ENCODE results near the gene TRIM41.
A peak's percentile ranks its signal among the peaks of the same experiment; 100 is the strongest.
"Not testable (repeated sequence)": the region's sequence is repeated elsewhere in the genome, so short reads cannot be mapped to it uniquely, and the experiment has no call there.

Gene TRIM41

DNA sequence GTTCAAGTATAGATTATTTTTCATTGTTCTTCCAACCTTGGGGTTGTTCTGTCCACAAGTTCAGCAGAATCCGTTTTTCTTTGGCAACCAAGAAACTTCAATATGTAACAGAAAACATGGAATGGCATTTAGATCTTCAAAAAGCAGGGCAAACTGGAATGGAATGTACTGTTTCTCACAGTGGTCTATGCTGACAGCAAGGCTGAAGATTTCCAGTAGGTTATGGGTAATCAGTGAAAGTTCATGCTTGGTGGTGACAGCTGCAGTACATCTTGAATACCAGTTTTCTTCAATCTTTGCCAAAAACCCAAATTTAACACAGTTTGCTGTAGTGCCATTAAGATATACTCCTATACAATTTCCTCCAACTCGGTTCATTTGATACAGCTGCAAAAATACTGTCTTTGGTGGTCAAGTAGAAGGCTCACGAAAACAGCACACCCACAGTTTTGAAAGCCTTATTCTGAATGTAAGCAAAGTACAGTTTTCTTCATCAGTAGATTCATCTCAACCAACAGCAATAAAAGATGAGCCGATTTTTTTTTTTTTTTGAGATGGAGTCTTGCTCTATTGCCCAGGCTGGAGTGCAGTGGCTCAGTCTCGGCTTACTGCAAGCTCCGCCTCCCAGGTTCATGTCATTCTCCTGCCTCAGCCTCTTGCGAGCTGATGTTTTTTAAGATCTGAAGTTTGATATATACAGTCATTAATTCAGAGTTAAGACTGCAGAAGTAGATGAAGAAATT, 32.9 kb downstream of the TRIM41 start:
- DNase-seq (ENCODE audit: low spot score): no peak

DNA sequence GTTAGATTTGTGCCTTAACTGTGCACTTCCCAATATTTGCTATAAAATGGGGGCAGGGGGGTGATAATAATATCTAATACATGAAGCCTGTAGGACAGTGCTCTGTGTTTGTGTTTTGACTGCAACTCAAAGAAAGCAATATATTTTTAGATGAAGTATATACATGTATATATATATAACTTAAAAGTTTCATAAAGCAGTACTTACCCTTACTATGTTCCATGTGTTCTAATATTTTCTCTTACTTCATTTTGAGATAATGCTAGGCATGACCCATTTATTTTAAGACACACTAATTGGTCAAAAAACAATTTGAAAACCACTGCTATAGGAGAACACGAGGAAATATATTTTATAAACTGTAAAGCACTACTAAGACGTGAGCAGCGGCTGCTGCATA, 35.5 kb downstream of the TRIM41 start:
- no peak for DNase-seq (ENCODE audit: low spot score)

DNA sequence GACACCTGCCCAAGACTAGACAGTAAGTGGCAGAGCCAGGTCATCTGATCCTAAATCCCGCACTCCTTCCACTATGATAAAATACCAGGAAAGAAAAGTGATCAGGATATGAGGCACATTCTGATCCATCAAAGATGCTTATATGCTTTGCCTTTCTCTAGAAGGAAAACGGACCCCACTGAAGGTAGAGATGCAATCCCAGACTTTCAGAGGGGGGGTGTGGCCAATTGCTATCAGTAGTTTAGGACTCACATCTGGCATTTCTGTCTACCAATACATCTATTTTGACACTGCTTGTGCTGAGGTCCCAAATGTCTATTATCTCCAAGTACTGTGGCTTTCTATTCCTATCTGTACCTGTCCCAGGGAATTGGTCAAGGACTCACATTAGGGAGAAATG, 36.2 kb downstream of the TRIM41 start:
- peak; percentile 44 for DNase-seq (ENCODE audit: low spot score)

DNA sequence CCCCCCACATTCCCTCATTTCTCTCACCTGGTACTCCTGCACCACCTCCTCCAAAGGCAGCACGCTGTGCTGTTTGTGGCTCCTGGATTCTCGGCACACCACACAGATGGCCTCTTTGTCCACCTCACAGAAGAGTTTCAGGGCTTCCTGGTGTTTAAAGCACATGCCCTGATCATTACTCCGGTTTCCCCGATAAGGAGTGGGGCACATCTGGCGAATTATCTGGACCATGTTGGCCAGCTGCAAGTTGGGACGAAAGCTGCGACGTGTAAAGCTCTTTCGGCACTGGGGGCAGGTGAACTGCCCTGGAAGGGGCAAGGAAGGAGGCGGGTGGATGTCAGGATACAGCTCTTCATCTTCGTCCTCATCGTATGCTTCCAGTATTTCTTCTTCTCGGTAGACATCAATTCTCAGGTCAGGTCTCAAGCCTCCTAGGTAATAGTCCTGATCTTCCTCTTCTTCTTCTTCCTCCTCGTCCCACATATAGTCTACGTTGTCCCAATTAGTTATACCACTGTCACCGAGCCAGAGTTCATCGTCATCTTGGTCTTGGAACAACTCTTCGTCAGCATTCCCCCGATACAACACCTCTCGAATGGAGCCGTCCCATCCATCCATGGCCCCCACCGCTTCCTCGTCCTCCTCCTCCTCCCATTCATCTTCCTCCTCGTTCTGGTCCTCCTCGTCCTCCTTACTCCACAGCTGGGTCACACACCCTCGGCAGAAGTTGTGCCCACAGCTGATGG, 37.1 kb downstream of the TRIM41 start:
- DNase-seq (ENCODE audit: low spot score): peak; percentile 38

DNA sequence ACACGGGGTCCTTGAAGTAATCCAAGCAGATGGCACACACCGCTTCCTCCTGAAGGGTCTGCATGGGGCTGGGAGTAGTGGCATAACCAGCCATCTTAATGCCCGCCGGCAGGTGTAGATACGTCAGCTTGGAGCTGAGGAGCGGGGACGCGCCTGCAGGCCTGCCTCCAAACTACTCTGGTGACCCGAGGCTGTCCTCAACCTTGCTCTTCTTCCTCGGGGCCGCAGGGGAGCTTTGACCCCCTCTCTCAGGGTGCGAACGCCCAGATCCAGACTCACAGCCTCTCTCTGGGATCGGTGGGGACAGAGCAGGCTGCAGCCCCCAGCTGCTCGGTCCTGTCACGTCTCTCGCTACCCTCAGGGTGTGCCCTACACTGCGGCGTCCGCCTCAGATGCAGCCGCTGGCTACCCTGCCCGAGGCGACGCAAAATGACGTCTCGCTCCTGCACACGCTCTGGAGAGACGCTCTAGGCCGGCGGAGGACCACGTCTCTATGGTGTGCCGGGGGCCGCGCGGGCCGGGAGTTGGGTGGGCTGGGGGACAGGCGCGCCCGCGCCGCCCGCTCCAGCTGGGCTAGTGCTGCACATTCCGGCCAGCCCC, 37.7 kb downstream of the TRIM41 start, which contains the start of gene TRIM52:
TSS of gene TRIM52 (minus strand) at position 424 of the 600 bp plus-strand sequence. CDS start at position 94, 330 bp downstream.
- peak; percentile 94 for DNase-seq (ENCODE audit: low spot score)

DNA sequence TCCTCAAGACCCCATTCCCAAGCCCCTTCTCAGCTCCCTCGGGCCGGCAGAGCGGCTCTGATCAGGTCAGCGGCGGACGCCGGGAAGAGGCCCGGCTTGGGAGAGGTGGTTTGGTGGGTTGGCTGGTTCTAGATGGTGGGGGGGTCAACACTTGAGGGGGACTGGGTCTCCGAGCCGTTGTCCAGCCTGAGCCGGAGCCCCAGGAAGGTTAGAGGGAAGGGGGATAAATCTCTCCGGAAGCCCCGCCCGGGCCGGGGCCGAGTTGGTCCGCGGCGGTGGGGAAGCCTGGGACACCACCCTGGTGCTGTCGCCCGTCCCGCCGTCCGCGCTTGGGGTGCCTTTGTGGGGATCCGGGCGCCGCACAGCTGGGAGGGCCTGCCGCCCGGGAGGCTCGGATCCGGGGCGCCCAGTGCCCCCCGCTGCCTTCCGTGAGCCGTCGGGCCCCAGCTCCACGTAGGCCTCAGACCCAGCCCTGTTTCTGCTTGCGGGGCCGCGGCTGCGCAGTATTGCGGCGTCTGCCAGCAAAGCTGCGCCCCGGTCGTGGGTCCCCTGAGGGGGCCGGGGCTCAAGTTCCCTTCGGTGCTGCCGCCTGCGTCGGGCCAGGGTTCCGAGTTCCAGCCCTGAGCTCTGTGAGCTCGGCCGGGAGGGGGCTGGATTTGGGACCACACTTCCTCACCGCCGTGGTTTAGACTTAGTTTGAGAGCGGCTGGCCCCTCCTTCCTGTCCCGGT, 38.4 kb downstream of the TRIM41 start:
- peak; percentile 70 for DNase-seq (ENCODE audit: low spot score)

DNA sequence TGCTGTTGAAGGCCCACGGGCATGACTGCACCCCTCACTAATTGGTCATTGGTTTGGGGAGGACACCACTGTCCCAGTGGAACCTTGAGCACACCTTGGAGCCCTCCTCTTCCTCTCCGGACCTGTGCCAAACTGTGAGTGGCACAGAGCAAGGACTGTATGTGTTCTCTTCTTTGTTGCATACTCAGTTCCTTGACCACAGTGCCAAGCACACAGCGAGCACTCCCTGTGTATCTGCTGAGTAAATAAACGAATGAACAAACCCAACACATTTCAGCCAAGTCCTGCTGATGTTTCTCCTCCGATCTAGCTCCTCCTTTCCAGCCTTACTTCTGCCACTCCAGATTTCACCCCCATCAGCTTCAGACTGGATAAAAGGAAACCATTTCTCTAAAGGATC, 40.6 kb downstream of the TRIM41 start:
- no peak for DNase-seq (ENCODE audit: low spot score)

DNA sequence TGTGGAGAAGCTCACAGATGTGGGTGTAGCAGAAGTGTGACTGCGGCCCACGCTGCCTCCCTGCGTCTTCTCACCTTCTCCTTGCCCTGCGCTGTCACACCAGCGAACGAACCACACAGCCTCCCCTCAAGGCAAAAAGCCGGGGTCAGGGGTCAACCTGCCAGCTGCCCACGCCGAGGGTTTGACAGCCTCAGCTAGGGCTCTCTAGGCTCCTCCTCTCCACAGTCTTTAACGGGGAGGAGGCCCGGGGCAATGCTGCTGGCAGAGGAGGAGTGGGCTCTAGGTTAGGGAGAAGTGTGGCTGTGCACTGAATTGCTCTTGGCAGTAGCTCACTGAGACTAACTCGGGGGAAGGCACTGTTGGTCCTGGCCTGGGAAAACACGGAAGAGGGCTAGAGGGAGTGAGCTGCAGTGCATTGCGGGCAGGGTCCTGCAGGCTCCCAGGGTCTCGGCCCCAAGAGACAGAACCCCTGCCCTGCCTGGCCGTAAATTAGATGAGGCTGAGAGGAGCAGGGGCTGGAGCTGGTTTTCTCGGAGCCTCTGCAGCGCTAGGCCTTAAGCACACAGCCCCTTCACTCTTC, 42.1 kb downstream of the TRIM41 start:
- DNase-seq (ENCODE audit: low spot score): no peak

DNA sequence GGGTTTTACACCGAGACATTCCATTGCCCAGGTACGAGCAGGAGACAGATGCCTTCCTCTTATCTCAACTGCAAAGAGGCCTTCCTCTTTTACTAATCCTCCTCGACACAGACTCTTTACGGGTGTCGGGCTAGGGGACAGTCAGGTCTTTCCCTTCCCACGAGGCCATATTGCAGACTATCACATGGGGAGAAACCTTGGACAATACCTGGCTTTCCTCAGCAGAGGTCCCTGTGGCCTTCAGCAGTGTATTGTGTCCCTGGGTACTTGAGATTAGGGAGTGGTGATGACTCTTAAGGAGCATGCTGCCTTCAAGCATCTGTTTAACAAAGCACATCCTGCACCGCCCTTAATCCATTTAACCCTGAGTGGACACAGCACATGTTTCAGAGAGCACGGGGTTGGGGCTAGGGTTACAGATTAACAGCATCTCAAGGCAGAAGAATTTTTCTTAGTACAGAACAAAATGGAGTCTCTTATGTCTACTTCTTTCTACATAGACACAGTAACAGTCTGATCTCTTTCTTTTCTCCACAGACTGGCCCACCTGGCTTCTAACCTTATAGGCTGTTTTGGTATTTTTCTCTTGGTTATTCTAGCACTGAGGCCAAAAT, 44.3 kb downstream of the TRIM41 start:
- not testable (repeated sequence) for DNase-seq (ENCODE audit: low spot score)

DNA sequence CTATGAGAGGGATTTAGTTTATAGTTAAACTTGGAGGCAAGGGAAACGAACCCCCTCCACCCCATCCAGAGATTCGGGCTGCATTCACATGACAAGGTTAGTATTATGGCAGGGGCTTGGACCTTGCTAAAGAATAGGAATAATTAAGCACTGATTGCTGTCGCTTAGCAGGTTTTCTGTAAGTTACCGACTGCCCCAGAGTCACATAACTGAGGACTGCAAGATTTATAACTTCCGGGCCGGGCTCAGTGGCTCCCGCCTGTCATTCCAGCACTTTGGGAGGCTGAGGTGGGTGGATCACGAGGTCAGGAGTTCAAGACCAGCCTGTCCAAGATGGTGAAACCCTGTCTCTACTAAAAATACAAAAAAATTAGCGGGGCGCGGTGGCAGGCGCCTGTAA, 44.8 kb downstream of the TRIM41 start:
- not testable (repeated sequence) for DNase-seq (ENCODE audit: low spot score)

DNA sequence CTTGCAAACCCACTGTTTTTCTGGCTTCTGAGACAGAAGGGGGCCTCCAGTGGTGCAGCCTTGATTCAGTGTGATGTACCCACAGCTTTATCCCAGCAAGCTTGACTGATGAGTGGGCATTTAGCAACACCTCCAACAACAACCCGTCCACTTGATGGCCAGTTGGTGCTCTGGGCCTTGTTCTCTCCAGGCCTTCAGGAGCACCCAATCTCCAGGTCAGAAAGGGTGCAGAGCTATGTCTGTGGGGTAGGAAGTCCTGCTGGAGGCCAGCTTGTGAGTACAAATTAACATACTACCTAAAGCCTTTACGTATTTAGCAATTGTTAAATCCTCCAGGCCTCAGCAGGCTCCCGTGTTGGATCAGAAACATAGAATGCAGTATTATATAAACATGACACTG, 48.0 kb downstream of the TRIM41 start:
- DNase-seq (ENCODE audit: low spot score): no peak

DNA sequence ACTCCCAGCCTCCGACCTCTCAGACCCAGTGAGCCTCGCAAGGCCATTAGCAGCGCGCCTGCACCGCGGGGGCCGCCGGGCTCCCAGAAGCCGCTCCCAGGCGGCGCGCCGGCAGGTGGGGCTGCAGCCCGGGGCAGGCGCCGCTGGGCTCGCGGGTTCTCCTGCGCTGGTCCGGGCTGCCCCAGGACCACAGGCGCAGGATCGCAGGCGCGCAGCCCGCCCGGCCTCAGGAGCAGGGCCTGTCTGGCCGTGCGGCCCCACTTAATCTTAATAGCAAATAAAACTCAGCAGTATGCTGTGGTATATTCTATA, 50.3 kb downstream of the TRIM41 start:
- DNase-seq (ENCODE audit: low spot score): not testable (repeated sequence)

DNA sequence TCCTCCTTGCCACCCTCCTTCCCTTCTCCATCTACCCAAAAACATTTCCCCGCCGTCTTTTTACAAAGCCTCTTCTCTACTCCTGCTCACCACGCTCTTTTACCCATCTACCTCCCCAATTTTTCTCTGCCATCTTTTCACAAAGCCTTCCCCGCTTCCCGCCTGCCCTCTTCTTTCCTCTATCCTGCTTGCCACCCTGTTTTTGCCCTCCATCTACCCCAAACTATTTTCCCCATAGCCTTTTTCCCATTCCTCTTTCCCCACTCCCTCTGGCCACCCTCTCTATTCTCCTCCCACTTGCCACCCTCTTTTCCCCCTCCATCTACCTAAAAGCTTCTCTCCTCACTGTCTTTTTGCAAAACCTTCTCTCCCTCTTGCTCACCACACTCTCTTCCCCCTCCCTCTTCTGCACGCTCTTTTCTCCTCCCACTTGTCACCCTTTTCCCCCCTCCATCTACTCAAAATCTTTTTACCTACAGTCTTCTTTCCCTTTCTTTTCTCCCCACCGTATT, 57.2 kb downstream of the TRIM41 start:
- DNase-seq (ENCODE audit: low spot score): no peak

DNA sequence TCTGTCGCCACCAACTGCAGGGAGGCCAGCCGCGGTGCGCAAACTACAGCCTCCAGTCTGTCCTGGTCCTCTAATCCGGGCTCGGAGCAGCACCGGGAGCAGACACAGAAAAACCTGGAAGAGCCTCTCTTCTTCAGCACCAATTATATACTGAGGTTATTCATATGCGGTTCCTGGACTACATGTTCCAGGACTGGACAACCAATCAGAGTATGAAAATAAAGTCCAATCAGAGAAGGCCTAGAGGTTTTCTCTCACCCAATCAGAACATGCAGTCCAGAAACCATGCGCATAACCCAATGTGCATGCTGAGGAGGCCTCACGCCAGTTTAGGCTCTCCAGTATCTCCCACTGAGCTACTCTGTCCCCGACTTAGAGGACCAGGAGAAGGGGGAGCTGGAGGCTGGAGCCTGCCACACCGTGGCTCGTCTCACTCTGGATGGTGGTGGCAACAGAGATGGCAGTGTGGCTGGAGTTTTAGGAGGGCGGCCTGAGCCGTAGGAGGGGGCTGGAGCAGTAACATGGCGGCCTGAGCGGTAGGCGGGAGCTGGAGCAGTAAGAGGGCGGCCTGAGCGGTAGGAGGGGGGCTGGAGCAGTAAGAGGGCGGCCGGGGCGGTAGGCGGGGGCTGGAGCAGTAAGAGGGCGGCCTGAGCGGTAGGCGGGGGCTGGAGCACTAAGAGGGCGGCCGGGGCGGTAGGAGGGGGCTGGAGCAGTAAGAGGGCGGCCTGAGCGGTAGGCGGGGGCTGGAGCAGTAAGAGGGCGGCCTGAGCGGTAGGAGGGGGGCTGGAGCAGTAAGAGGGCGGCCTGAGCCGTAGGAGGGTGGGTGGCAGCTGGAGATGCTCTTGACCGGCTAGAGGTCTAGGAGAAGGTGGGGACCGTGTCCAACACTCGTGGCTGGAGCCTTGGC, 58.2 kb downstream of the TRIM41 start:
- DNase-seq (ENCODE audit: low spot score): no peak

DNA sequence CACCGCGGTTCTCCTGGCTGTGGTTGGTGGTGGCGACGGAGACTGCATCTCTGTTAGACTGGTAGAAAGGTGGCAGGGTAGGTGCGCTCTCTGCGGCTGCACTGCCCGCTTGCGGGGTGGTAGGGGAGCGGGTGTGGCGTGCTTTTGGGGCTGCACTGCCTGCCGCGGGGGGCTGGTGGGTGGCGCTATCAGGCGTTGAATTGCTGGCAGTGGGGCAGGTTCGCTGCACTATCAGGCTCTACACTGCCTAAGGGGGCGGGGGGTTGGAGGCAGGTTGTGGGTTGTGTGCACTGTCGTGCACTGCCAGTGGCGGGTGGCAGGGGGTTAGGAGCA, 58.9 kb downstream of the TRIM41 start:
- DNase-seq (ENCODE audit: low spot score): no peak

DNA sequence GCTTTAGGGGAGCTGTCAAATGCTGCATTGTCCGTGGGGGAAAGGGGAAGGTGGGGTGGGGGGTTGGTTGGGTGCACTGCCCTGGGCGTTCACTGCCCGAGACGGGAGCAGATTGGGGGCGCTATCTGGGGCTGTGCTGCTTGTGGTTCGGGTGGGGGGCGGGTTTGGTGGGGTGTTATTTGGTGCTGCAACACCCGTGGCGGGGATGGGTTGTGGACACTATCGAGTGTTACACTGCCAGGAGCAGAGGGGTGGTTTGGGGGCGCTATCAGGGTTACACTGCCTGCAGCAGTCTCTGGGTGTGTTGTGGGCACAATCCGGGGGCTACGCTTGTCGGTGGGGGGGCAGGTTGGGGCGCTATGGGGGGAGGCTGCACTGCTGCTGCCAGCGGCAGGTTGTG, 59.3 kb downstream of the TRIM41 start:
- DNase-seq (ENCODE audit: low spot score): not testable (repeated sequence)

DNA sequence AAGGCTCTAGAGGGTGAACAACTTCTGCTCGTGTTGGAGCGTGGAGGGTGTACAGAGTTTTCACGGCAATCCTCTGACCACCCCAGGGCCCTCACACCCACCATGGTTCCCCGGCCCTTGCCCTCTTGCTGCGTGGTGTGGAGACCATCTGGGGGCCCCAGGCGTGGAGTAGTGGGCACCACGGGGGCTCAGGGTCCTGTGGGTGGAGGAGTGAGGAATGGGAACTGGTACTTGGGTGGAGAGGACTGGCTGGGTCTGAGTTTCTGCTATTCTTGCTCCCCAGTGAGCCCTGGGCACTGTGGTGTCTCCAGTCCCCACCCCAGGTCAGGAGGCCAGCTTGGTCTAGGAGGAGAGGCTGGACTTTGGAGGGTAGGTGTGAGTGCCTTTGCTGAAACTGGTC, 59.8 kb downstream of the TRIM41 start:
- DNase-seq (ENCODE audit: low spot score): no peak

DNA sequence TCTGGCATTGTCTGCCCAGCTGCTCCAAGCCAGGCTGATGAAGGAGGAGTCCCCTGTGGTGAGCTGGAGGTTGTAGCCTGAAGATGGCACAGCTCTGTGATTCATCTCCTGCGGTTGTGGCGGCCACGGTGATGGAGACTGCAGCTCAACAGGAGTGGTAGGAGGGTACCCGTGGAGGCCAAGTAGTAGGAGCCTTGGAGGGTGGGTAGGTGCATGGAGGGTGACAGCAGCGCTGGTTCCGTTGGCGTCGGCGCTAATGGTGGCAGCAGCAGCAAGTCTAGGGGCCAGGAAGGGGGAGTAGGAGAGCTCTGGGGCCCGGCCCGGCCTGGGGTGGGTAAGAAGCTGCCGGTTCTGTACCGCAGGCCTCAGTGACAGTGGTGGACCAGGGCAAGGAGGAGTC, 60.3 kb downstream of the TRIM41 start:
- DNase-seq (ENCODE audit: low spot score): no peak

DNA sequence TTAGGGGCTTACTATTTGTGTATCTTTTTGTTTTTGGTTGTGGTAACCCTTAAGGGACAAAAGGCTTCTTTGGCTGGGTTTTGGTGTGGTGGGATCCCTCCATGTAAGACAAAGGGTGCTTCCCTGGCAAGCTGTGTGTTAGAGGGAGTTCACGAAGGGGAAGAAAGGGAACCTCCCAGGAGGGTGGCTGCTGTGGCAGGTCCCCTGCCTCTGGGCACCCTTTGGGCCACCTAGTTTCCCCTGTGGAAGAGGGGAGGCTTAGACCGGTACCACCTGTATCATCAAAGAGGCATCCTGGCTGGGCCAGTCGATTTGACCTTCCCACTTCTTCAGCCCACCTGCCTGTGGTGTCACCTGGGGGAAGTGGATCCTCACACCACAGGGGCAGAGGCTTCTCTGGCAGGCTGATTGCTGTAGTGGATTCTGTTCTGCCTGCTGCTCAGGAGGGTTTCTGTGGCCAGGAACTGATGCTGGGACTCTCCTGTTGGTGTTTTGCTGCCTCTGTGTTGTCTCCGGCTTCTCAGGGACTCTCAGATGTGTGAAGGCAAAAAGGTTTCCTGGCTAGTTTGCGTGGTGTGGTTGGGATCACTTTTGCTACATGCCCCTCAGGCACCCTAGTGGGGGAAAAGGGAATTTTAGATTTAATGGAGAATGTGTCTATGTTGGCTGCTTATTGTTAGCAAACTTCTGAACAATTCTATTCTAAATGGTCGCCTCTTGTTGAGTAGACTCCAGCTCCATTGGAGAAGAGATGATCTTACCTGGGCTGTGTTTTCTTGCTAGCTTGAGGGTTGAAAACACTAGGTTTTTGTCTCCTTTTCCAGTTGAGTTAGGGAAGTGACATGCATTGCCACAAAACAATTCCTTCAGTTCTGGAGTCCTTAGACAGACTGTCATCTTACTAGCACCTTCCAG, 61.0 kb downstream of the TRIM41 start:
- DNase-seq (ENCODE audit: low spot score): not testable (repeated sequence)

All from hematopoietic multipotent progenitor cell treated with erythropoietin and hydrocortisone succinate and interleukin-3 and kit ligand, for 15 days (in vitro differentiated cells).